ENCODE data around the gene NT5C3B.

Gene NT5C3B

DNA sequence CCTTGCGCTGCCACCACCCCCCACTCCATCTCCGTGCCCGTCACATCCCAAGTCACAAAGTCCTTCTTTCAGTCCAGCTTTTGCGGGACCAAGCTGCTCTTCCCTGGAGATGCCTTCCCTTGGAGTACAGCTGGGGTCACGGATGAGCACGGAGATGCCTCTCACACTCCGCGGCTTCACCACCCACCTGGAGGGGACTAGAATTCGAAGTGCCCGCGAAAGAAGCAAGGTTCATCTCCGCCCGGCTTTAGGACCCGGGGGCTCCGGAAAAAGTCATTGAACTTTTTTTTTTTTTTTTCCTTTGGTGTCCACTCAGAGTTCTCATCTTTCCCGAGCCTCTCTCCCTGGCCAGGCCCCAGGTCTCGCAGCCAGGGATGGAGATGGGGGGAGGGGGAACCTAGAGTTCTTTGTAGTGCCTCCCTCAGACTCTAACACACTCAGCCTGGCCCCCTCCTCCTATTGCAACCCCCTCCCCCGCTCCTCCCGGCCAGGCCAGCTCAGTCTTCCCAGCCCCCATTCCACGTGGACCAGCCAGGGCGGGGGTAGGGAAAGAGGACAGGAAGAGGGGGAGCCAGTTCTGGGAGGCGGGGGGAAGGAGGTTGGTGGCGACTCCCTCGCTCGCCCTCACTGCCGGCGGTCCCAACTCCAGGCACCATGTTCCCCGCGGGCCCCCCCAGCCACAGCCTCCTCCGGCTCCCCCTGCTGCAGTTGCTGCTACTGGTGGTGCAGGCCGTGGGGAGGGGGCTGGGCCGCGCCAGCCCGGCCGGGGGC lies 23.5 kb downstream of the NT5C3B start, which contains the start of gene FKBP10 (continued):
- TF ChIP-seq ZNF76 (tag by site-specific recombination; IDR thresholded peaks at IDR 0.05; ENCODE audit: borderline replicate concordance, low read depth) (peak; percentile 4; the same call in 1 of the 2 replicates), KLF8 (tag by site-specific recombination; IDR thresholded peaks at IDR 0.05) (no peak; the same call in 1 of the 2 replicates), ZSCAN23 (tag by site-specific recombination; IDR thresholded peaks at IDR 0.05) (no peak), ZNF366 (tag by site-specific recombination; conservative IDR thresholded peaks at IDR 0.05) (peak; percentile 81), GLIS1 (tag by site-specific recombination; IDR thresholded peaks at IDR 0.05) (peak; percentile 72; the same call in 1 of the 2 replicates), ZNF37A (tag by site-specific recombination; IDR thresholded peaks at IDR 0.05) (no peak), WT1 (tag by site-specific recombination; IDR thresholded peaks at IDR 0.05) (0 out of 2 replicates have a peak, but pooled peaks have one; percentile 33), ZSCAN30 (tag by site-specific recombination; IDR thresholded peaks at IDR 0.05) (no peak), ZNF169 (tag by site-specific recombination; IDR thresholded peaks at IDR 0.05) (no peak), ZEB2 (tag by site-specific recombination; IDR thresholded peaks at IDR 0.05) (peak; percentile 95), ZIC2 (tag by site-specific recombination; IDR thresholded peaks at IDR 0.05) (peak; percentile 75), ZNF600 (tag by site-specific recombination; IDR thresholded peaks at IDR 0.05) (peak; percentile 70; the same call in 1 of the 2 replicates), GLI4 (tag by site-specific recombination; IDR thresholded peaks at IDR 0.05) (no peak), ZNF610 (tag by site-specific recombination; IDR thresholded peaks at IDR 0.05; ENCODE audit: borderline replicate concordance) (peak; percentile 59; the same call in 1 of the 2 replicates)
- TF ChIP-seq, protein P1, sequence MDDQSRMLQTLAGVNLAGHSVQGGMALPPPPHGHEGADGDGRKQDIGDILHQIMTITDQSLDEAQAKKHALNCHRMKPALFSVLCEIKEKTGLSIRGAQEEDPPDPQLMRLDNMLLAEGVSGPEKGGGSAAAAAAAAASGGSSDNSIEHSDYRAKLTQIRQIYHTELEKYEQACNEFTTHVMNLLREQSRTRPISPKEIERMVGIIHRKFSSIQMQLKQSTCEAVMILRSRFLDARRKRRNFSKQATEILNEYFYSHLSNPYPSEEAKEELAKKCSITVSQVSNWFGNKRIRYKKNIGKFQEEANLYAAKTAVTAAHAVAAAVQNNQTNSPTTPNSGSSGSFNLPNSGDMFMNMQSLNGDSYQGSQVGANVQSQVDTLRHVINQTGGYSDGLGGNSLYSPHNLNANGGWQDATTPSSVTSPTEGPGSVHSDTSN (CRISPR knock-in tag; IDR thresholded peaks at IDR 0.05): 0 out of 2 replicates have a peak, but pooled peaks have one; percentile 3
- TF ChIP-seq, protein P2, sequence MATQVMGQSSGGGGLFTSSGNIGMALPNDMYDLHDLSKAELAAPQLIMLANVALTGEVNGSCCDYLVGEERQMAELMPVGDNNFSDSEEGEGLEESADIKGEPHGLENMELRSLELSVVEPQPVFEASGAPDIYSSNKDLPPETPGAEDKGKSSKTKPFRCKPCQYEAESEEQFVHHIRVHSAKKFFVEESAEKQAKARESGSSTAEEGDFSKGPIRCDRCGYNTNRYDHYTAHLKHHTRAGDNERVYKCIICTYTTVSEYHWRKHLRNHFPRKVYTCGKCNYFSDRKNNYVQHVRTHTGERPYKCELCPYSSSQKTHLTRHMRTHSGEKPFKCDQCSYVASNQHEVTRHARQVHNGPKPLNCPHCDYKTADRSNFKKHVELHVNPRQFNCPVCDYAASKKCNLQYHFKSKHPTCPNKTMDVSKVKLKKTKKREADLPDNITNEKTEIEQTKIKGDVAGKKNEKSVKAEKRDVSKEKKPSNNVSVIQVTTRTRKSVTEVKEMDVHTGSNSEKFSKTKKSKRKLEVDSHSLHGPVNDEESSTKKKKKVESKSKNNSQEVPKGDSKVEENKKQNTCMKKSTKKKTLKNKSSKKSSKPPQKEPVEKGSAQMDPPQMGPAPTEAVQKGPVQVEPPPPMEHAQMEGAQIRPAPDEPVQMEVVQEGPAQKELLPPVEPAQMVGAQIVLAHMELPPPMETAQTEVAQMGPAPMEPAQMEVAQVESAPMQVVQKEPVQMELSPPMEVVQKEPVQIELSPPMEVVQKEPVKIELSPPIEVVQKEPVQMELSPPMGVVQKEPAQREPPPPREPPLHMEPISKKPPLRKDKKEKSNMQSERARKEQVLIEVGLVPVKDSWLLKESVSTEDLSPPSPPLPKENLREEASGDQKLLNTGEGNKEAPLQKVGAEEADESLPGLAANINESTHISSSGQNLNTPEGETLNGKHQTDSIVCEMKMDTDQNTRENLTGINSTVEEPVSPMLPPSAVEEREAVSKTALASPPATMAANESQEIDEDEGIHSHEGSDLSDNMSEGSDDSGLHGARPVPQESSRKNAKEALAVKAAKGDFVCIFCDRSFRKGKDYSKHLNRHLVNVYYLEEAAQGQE (tag by site-specific recombination; IDR thresholded peaks at IDR 0.05): no peak
- TF ChIP-seq, protein P3, sequence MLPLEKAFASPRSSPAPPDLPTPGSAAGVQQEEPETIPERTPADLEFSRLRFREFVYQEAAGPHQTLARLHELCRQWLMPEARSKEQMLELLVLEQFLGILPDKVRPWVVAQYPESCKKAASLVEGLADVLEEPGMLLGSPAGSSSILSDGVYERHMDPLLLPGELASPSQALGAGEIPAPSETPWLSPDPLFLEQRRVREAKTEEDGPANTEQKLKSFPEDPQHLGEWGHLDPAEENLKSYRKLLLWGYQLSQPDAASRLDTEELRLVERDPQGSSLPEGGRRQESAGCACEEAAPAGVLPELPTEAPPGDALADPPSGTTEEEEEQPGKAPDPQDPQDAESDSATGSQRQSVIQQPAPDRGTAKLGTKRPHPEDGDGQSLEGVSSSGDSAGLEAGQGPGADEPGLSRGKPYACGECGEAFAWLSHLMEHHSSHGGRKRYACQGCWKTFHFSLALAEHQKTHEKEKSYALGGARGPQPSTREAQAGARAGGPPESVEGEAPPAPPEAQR (tag by site-specific recombination; IDR thresholded peaks at IDR 0.05): 0 out of 2 replicates have a peak, but pooled peaks have one; percentile 23
- TF ChIP-seq, protein P4, sequence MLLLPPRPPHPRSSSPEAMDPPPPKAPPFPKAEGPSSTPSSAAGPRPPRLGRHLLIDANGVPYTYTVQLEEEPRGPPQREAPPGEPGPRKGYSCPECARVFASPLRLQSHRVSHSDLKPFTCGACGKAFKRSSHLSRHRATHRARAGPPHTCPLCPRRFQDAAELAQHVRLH (tag by site-specific recombination; IDR thresholded peaks at IDR 0.05): no peak; the same call in 1 of the 2 replicates
- TF ChIP-seq, protein P5, sequence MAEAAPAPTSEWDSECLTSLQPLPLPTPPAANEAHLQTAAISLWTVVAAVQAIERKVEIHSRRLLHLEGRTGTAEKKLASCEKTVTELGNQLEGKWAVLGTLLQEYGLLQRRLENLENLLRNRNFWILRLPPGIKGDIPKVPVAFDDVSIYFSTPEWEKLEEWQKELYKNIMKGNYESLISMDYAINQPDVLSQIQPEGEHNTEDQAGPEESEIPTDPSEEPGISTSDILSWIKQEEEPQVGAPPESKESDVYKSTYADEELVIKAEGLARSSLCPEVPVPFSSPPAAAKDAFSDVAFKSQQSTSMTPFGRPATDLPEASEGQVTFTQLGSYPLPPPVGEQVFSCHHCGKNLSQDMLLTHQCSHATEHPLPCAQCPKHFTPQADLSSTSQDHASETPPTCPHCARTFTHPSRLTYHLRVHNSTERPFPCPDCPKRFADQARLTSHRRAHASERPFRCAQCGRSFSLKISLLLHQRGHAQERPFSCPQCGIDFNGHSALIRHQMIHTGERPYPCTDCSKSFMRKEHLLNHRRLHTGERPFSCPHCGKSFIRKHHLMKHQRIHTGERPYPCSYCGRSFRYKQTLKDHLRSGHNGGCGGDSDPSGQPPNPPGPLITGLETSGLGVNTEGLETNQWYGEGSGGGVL (tag by site-specific recombination; IDR thresholded peaks at IDR 0.05): peak; percentile 97
- TF ChIP-seq, protein P6, sequence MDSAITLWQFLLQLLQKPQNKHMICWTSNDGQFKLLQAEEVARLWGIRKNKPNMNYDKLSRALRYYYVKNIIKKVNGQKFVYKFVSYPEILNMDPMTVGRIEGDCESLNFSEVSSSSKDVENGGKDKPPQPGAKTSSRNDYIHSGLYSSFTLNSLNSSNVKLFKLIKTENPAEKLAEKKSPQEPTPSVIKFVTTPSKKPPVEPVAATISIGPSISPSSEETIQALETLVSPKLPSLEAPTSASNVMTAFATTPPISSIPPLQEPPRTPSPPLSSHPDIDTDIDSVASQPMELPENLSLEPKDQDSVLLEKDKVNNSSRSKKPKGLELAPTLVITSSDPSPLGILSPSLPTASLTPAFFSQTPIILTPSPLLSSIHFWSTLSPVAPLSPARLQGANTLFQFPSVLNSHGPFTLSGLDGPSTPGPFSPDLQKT (IDR thresholded peaks at IDR 0.05; ENCODE audit: borderline replicate concordance, low read depth, low read length): no peak
- TF ChIP-seq, protein P7, sequence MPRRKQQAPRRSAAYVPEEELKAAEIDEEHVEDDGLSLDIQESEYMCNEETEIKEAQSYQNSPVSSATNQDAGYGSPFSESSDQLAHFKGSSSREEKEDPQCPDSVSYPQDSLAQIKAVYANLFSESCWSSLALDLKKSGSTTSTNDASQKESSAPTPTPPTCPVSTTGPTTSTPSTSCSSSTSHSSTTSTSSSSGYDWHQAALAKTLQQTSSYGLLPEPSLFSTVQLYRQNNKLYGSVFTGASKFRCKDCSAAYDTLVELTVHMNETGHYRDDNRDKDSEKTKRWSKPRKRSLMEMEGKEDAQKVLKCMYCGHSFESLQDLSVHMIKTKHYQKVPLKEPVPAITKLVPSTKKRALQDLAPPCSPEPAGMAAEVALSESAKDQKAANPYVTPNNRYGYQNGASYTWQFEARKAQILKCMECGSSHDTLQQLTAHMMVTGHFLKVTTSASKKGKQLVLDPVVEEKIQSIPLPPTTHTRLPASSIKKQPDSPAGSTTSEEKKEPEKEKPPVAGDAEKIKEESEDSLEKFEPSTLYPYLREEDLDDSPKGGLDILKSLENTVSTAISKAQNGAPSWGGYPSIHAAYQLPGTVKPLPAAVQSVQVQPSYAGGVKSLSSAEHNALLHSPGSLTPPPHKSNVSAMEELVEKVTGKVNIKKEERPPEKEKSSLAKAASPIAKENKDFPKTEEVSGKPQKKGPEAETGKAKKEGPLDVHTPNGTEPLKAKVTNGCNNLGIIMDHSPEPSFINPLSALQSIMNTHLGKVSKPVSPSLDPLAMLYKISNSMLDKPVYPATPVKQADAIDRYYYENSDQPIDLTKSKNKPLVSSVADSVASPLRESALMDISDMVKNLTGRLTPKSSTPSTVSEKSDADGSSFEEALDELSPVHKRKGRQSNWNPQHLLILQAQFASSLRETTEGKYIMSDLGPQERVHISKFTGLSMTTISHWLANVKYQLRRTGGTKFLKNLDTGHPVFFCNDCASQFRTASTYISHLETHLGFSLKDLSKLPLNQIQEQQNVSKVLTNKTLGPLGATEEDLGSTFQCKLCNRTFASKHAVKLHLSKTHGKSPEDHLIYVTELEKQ (tag by site-specific recombination; IDR thresholded peaks at IDR 0.05; ENCODE audit: borderline replicate concordance): peak; percentile 49
- TF ChIP-seq, protein P8, sequence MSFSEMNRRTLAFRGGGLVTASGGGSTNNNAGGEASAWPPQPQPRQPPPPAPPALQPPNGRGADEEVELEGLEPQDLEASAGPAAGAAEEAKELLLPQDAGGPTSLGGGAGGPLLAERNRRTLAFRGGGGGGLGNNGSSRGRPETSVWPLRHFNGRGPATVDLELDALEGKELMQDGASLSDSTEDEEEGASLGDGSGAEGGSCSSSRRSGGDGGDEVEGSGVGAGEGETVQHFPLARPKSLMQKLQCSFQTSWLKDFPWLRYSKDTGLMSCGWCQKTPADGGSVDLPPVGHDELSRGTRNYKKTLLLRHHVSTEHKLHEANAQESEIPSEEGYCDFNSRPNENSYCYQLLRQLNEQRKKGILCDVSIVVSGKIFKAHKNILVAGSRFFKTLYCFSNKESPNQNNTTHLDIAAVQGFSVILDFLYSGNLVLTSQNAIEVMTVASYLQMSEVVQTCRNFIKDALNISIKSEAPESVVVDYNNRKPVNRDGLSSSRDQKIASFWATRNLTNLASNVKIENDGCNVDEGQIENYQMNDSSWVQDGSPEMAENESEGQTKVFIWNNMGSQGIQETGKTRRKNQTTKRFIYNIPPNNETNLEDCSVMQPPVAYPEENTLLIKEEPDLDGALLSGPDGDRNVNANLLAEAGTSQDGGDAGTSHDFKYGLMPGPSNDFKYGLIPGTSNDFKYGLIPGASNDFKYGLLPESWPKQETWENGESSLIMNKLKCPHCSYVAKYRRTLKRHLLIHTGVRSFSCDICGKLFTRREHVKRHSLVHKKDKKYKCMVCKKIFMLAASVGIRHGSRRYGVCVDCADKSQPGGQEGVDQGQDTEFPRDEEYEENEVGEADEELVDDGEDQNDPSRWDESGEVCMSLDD (tag by site-specific recombination; IDR thresholded peaks at IDR 0.05): no peak; the same call in 1 of the 2 replicates
